ENCODE results near the gene ZNF791. TPM values are rescaled to one million over a fixed set of nuclear protein-coding genes. Genes with fewer than 3 reads are reported as not detected.
"Not testable (repeated sequence)": the region's sequence is repeated elsewhere in the genome, so short reads cannot be mapped to it uniquely, and the experiment has no call there.

ZNF791 gene
- total RNA-seq = 10 to 100 TPM in 3 of 4 donors, 1 to 10 TPM in 1; 8.6 to 19.5 (median 13.0) TPM

GRCh38 chr19:12610540-12611360 lies at the start of gene ZNF791, which contains the start of gene ZNF490:
TSS of gene ZNF791 (plus strand) at chr19:12610920. CDS start at chr19:12611080, 160 bp downstream.
TSS of gene ZNF490 (minus strand) at chr19:12610813. CDS start at chr19:12610680, 133 bp downstream.
- H3K9me3 ChIP-seq = no peaks in the 10 kb centered on the region
- H3K27me3 ChIP-seq = no peaks in the 10 kb centered on the region
- peak; percentile 88 for DNase-seq
- peak within 1 kb of the TSS; percentile 99 to 100 (median 100) for H3K27ac ChIP-seq
- H3K36me3 ChIP-seq = peaks cover 0 to 65% (median 8%) of the 10 kb centered on the region in 3 donors
- TF ChIP-seq POLR2A (IDR thresholded peaks at IDR 0.05) (peak in 3 of 4 donors; percentile 84 to 93 (median 89)), CTCF (IDR thresholded peaks at IDR 0.05) (peak in 1 of 6 experiments; percentile 14)
- peak within 1 kb of the TSS; percentile 96 to 100 (median 100) for H3K4me3 ChIP-seq
- intact Hi-C loops (cut with DNase I) = no loop called here
- H3K4me1 ChIP-seq = peaks cover 11 to 58% (median 12%) of the 10 kb centered on the region in 3 donors
- WGBS, 2 donors = 0 to 1% methylated on average over 10 to 16 of the region's 61 CpGs

DNA sequence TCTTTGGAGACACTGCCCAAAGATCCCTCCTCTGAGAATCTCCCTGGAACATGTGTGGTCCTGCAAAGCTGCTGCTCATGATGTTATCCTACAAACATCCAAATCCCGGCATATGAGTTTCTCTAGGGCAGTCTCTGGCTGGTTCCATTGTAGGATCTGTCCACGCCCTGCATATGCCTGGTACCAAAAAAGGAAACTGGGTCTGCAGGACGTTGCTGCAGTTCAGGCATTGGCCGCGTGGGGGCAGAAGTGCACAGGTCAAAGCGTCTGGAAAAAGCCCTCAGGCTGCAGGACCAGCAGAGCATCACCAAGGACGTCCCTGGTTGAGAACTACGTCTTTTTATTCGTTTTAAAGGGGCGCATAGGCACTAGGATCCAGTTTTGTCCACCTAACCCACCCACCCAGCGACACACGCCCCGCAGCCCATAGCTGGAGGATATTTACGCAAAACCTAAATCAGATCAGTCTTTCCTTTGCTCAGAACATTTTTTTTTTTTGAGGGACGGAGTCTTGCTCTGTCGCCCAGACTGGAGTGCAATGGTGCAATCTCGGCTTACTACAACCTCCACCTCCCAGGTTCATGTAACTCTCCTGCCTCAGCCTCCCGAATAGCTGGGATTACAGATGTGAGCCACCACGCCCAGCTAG lies 46.6 kb upstream of the ZNF791 start:
- Histone ChIP-seq H3K4me1 (peaks cover 0 to 7% (median 0%) of the 10 kb centered on the region in 3 donors), H3K27me3 (no peaks in the 10 kb centered on the region), H3K4me3 (no peak overlapping the region), H3K27ac (no peak overlapping the region), H3K9me3 (no peaks in the 10 kb centered on the region), H3K36me3 (no peaks in the 10 kb centered on the region)
- TF ChIP-seq POLR2A (IDR thresholded peaks at IDR 0.05) (no peak), CTCF (IDR thresholded peaks at IDR 0.05) (peak; percentile 77 to 96 (median 94))
- 14 to 16% methylated on average over 12 to 16 of the region's 19 CpGs for WGBS, 2 donors
- DNase-seq = peak; percentile 48
- intact Hi-C loops (cut with DNase I) = loop anchor here (5.0 kb wide), 1 partner anchor 108 kb away; no protein-coding TSS in a partner anchor

DNA sequence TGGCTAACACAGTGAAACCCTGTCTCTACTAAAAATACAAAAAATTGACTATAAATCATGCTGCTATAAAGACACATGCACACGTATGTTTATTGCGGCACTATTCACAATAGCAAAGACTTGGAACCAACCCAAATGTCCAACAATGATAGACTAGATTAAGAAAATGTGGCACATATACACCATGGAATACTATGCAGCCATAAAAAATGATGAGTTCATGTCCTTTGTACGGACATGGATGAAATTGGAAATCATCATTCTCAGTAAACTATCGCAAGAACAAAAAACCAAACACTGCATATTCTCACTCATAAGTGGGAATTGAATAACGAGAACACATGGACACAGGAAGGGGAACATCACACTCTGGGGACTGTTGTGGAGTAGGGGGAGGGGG lies 44.3 kb upstream of the ZNF791 start:
- H3K36me3 ChIP-seq; intact Hi-C loops (cut with DNase I); H3K27me3 ChIP-seq; H3K27ac ChIP-seq; H3K4me1 ChIP-seq; H3K9me3 ChIP-seq; DNase-seq; H3K4me3 ChIP-seq: not testable (repeated sequence)
- 84 to 100% methylated on average over 2 to 5 of the region's 5 CpGs for WGBS, 2 donors

GRCh38 chr19:12567951-12568350 lies 42.8 kb upstream of the ZNF791 start:
- intact Hi-C loops (cut with DNase I) = no loop called here
- TF ChIP-seq CTCF (IDR thresholded peaks at IDR 0.05) (no peak), POLR2A (IDR thresholded peaks at IDR 0.05) (no peak)
- no peaks in the 10 kb centered on the region for H3K9me3 ChIP-seq
- WGBS, 2 donors = 76 to 83% methylated on average over 4 of the region's 4 CpGs
- DNase-seq = no peak
- no peaks in the 10 kb centered on the region for H3K36me3 ChIP-seq
- no peaks in the 10 kb centered on the region for H3K27me3 ChIP-seq
- H3K4me1 ChIP-seq = peaks cover 0 to 7% (median 0%) of the 10 kb centered on the region in 3 donors
- H3K27ac ChIP-seq = no peak overlapping the region
- H3K4me3 ChIP-seq = no peak overlapping the region

DNA sequence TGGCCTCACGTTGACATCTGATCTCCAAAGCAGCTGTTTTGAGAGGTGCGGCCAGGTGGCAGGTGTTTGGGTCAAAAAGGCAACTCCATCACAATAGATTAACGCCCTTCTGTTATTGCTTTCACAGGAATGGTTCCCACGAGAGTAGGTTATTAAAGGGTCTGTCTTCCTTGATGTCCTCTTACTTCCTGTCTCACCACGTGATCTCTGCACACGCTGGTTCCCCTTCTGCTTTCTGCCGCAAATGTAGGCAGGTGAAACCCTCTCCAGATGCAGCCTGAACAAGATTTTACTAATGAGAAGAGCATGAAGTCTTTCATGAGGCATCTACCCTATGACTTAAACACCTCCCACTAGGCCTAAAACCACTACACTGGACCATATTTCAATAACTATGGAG lies 36.7 kb upstream of the ZNF791 start:
- 46 to 47% methylated on average over 7 of the region's 7 CpGs for WGBS, 2 donors
- Histone ChIP-seq H3K27ac (no peak overlapping the region), H3K36me3 (peaks cover 0 to 17% (median 0%) of the 10 kb centered on the region in 3 donors), H3K4me3 (no peak overlapping the region), H3K27me3 (no peaks in the 10 kb centered on the region), H3K9me3 (peaks cover 0 to 15% (median 0%) of the 10 kb centered on the region in 3 donors), H3K4me1 (no peaks in the 10 kb centered on the region)
- intact Hi-C loops (cut with DNase I) = no loop called here
- no peak for DNase-seq
- no peak for TF ChIP-seq CTCF (IDR thresholded peaks at IDR 0.05)
- TF ChIP-seq POLR2A (IDR thresholded peaks at IDR 0.05) = no peak
